Sciatic nerve (tissue), 2 donors: ENCODE measurements around the gene TEDC1. TPM values are rescaled to one million over a fixed set of nuclear protein-coding genes. Genes with fewer than 3 reads are reported as not detected.

Experiments
- ATAC-seq: fragments of 200-7000 bp; cut with Tn5 transposase; one replicate; pipeline ENCODE4 v1.9.1; 2020; ENCODE audit warnings: mild to moderate bottlenecking, moderate library complexity
- DNase-seq: peaks from one replicate; pipeline ENCODE4 v3.0.0-alpha.2; 2020; ENCODE audit warnings: low spot score
- intact Hi-C: fragments of 100-400 bp; cut with DNase I; formaldehyde crosslinking; loops from one replicate; pipeline ENCODE4 v1.14.2; 2022
- total RNA-seq: library from RNA; stranded (reverse); fragmentation: NEBNext Ultra II Directional; extraction: Animal tissue kit (Norgen Biotek cat#: 25700); gene quantifications from one replicate; pipeline ENCODE4 v1.2.1, GENCODE V29; 2021
- donor health status: DM: no; HTN: no; CAD: no.
- donor health status: DM: no; HTN: no; CAD: no.

Gene TEDC1
- total RNA-seq, 1 donor from 2014 or later = 14.1 TPM

DNA sequence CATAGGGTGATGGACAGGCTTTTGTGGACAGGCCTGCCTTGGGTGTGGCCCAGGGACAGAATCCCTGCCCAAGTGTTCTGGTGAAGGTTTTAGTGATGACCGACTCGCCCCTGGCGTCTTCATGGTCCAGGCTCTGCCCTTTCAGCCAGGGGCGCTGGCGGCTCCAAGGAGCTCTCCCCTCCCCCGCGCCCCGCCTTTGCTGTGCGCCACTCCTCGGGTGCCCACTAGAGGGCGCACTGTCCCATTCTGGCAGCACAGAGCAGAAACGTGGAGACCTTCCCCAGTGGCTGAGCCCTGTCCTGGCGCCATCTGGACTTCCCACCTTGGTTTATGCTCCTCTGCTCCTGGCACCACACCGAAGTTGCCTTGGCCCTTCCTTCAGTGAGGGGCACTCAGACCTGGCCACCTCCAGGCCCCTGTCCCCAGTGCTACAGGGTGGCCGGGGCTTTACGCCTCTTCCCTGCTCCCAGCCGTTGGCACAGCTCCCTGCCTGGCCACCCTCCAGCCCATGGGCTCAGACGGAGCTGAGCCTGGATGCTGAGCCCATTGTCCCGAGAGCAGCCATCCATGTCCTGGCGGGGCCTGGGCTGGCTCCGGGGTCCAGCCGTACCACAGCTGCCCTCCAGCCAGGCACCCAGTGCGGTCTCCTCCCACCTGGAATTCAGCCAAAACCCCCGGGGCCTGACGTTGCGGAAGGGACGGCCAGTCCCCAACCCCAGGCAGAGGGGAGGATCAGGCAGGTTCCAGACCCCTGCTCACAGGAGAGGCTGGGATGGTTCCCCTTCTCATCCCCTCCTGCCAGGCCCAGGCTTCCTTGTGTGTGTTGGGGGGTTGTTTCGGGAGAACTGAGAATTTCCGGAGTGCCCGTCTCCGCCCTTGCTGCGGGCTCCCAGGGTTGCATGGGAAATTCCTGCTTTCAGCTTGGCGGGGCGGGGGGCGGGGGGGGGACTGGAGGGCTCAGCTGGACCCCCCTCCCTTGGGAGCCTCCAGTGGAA lies 9.9 kb upstream of the TEDC1 start:
- intact Hi-C loops = no loop called here
- ATAC-seq (peak; percentile 83), DNase-seq (peak; percentile 93)

DNA sequence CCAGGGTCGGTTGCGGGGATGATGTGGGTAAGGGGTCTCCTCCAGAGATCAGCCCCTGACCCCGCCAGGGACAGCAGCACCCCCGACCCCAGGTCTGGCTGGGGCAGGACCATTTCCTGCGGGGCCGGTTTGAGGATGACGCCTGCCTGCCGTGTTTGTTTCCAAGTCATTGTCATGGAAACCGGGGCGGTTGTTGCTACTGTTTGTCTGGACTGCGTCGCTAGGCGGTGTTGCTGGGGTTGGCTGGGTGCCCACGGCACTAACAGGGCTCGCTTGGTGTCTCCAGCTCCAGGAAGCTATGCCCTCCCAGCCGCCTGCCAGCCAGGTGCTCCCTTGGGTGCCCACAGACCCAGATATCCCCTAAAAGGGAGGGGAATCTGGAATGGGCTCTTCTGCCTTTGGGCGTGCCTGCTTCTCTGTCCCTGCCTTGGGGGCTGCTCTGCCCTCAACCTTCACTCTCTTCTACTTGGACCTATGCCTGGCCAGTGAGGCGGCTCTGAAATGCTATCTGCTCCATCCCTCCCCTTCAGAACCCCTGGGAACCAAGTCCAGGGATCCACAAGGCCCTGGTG lies 9.1 kb upstream of the TEDC1 start:
- intact Hi-C loops = no loop called here
- peak; percentile 96 for DNase-seq
- peak; percentile 89 for ATAC-seq

DNA sequence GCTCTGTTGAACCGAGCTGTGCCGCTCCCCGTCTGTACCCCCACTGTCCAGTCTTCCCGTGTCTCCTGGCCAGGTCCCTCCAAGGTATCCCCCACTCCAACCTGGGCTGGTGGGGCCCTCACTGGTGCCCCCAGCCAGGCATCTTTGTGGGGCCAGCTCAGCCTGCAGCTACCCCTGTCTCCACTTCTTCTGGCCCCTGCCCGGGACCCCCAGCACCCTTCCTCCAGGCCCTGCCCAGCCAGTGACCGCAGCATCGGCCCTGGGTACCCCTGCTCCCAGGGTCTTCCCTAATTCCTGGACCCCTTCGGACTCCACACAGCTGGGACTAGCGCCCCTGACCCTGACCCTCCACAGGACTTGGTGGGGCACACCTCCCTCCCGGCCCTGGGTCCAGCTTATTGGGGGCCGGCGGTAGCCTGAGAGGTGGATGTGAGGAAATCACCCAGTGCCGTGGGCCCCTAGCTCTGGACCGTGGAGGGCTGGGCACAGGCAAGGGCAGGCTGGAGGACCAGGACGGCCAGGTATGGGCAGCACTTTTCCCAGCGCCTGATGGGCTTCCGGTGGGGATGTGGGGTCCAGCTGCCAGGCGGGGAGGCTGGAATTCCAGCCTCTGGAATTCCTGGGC lies 8.4 kb upstream of the TEDC1 start:
- ATAC-seq (no peak), DNase-seq (no peak)
- intact Hi-C loops = no loop called here

DNA sequence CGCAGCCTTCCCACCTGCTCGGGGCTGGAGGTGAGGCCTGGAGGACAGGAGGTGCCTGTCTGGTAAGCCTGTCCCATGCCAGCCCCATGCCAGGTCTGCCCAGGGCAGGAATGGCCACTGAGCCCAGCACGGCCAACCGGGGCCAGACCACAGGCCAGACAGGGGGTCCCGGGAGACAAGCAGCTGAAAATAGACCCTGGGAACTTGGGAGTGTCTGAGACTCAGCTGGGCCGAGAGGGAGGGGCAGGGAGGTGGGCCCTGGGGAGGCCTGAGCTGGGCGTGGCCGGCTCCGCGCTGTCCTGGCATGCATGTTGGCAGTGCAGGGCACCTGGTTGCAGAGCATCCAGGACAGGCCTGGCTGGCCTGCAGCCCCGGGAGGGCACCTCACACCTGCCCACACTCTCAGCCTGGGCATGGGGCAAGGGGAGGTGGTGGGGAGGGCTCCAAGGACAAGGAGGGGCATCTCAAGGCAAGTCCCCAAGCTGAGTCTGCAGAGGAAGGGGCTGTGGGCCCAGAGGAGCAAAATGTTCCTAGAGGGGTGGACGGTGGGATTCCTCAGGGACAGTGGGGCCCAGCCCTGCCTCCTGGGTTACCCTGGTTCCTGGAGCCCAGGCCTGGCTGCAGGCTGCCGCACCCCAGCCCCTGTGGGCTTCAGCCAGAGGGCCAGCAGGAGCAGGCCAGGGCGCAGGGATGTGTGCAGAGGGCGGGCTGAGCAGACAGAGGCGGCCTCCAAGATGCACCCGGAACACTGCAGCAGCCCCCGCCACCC lies 7.6 kb upstream of the TEDC1 start:
- ATAC-seq (no peak), DNase-seq (no peak)
- intact Hi-C loops = no loop called here

DNA sequence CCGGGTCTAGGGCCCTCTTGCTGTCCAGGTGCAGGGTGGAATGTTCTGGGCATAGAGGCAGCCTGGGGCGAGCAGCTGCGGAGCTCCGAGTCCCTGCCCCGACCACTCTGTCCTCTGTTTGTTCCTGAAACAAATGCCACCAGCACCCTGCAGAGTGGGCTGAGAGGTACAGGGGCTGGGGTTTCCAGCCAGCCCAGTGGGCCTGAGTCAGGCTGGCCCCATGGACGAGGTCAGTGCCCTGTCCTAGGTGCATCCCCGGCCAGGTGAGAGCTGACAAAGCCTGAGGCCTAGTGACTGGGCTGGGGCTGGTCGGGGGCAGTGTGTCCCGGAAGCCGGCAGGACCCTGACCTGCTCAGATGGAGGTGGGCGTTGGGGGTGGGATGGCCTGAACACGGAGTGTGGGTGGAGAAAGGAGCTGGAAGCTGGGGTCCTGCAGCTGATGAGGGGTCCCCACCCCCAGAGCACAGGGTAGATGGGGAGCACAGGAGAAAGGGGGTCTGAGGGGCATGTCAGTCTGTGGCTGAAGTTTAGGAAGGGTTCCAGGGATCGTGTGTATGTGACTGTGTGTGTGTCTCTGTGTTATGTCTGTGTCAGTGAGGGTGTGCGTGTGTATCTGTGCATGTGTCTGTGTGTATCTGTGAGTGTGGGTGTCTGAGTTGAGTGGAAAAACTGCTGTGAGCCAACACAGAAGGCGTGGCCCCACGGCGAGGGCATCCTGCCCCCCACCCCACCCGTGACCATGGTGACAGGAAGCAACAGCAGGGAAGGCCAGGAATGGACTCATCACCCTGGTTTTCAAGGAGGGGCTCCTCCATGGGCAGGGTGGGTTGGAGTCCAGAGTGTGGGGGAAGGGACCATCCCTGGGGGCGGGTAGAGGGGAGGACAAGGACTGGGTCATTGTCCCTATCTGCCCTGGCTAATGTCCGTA lies 6.7 kb upstream of the TEDC1 start:
- intact Hi-C loops = no loop called here
- DNase-seq = no peak
- no peak for ATAC-seq

DNA sequence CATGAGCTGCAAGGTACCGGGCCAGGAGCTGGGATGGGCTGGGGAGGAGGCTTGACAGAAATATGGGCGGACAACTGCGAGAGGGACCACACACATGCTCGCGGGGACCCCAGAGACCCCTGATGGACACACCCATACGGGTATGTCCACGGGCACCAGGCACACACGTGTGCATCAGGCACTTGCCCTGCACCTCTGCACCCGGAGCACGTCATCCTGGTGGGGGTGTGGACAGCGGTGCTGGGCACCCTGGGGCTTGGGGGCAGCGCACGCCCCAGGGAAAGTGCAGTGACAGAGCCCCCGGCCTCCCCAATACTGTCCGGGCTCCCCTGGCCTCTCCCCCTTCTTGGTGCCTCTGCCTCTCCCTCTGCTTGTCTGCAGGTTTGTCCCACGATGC lies 6.1 kb upstream of the TEDC1 start:
- ATAC-seq (no peak), DNase-seq (no peak)
- intact Hi-C loops = loop anchor here (5.0 kb wide), 1 partner anchor 113 kb away; no protein-coding TSS in a partner anchor

DNA sequence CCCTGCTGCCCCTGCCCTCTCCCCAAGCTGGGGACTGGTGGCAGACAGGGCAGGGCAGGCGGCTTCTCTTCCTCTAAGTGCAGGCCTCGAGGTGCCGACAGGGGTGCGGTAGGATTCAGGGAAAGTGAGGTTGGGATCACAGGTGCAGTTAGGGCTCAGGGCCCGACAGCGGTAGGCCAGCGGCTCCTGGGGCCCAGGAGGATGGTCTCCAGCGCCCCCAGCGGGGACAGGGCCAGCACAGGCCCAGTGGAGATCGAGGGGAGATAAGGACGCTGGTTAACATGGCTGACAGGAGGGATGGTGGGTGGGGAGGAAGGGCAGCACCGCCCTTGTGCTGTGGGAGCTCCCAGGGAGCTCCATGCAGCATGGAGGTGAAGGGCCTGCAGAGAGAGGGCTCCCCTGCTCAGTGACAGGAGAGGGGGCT lies 5.3 kb upstream of the TEDC1 start:
- intact Hi-C loops = loop anchor here (5.0 kb wide), 1 partner anchor 113 kb away; no protein-coding TSS in a partner anchor
- ATAC-seq (no peak), DNase-seq (no peak)

DNA sequence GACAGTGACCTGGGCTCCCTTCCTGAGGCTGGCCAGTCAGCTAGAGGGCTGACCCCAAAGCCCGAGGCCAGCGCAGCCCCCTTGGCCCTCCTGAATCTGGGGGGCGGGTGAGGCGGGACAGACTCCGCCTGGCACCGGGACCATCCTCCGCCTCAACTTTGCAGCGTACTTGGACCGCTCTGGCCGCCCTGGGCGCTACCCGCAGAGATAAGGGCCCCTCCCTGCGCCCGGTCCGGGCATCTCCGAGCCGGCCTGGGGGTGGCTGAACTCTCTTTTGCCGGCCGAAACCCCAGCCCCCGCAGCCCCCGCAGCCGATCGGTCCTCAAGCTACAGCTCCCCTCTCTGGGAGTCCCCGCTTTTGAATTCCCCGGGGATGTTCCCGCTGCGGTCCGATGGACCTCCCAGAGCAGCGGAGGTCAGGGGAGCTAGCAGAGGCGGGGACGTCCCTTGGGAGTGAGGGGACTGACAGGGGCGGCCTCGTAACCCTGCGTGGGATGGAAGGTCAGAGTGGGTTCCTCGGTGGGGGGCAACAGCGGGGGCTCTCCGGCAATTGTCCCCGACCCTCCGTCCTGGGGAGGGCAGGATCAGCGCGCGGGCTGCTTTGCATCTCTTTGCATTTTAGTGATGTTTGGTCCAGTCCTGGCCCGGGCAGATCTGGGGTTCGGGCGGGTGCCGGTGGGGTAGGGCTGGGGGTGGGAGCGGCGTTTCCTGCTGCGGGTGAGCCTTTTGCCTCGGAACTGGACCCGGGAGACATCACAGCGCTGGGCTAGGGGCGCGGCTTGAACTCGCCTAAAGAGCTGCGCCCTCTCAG lies 4.7 kb upstream of the TEDC1 start, which contains the start of gene CRIP1:
TSS of gene CRIP1 (plus strand) at position 724 of the 811 bp plus-strand sequence. CDS start 374 bp downstream, outside the sequence.
- intact Hi-C loops = loop anchor here (5.0 kb wide), 1 partner anchor 114 kb away; no protein-coding TSS in a partner anchor
- ATAC-seq (no peak), DNase-seq (no peak)

DNA sequence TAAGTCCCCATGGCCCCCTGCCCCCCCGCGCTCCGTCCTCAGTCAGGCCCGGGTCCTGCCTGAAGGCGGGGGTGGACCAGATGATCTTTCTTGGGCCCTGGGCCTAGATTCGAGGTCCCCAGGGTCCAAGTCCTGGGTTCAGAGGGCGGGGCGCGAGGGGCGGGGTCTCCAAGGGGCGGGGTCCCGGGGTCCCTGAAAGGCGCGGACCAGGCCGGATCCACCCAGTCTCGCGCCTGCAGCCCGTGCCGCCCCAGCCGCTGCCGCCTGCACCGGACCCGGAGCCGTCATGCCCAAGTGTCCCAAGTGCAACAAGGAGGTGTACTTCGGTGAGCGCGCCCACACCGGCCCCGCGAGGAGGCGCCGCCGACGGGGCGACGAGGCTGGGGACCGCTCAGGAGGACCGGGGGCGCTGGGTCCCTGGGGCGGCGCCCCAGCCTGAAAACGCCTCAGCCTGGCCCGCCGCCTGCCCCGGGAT lies 4.0 kb upstream of the TEDC1 start:
- intact Hi-C loops = loop anchor here (5.0 kb wide), 1 partner anchor 115 kb away; no protein-coding TSS in a partner anchor
- peak; percentile 85 for DNase-seq
- ATAC-seq = no peak

DNA sequence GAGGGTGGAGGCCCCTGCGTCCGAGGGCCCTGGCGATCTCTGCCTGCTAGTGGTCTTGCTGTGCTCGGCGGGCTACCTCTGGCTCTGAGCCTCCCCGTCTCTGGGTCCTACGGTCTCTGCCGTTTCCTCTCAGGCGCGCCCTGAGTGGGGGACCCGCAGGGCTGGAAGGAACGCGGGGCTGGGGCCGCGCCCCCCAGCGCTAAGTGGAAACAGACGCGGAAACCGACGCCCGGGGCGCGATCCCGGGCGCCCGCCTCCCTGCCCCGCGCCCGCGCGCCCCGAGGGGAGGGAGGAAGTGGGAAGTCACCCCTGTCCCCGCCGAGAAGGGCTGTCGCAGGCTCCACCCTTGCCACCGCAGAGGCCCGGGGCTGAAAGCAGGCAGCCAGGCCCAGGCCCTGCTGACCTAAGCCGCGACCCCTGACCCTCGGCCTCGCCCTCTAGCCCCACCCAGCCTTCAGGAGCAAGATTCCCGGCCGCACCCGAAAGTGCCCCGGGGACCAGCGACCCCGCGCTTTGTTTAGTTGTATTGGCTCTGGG lies 3.5 kb upstream of the TEDC1 start:
- intact Hi-C loops = loop anchor here (5.0 kb wide), 1 partner anchor 115 kb away; no protein-coding TSS in a partner anchor
- DNase-seq (no peak), ATAC-seq (no peak)

DNA sequence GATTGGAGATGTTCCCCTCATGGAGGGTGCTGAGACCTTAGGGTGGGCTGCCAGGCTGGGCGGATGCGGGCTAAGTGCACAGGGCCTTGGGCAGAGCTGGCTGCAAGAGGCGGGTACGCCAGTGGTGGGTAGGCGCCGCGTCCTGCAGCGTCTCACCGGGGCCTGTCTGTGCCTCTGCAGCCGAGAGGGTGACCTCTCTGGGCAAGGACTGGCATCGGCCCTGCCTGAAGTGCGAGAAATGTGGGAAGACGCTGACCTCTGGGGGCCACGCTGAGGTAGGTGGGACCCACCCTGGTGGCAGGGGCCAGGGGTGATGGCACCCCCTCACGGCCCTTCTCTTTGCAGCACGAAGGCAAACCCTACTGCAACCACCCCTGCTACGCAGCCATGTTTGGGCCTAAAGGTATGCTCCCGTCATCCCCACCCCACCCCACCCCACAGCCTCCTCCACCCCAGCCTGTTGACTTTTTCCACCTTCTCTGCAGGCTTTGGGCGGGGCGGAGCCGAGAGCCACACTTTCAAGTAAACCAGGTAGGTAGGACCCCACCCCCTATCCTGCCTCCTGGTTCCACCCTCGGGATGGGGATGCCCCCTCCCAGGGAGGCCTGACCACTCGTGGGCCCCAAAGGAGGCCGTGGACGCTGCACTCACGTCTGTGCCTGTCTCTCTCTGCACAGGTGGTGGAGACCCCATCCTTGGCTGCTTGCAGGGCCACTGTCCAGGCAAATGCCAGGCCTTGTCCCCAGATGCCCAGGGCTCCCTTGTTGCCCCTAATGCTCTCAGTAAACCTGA lies 2.9 kb upstream of the TEDC1 start:
- intact Hi-C loops = loop anchor here (5.0 kb wide), 1 partner anchor 116 kb away; no protein-coding TSS in a partner anchor
- ATAC-seq = no peak
- DNase-seq = no peak

DNA sequence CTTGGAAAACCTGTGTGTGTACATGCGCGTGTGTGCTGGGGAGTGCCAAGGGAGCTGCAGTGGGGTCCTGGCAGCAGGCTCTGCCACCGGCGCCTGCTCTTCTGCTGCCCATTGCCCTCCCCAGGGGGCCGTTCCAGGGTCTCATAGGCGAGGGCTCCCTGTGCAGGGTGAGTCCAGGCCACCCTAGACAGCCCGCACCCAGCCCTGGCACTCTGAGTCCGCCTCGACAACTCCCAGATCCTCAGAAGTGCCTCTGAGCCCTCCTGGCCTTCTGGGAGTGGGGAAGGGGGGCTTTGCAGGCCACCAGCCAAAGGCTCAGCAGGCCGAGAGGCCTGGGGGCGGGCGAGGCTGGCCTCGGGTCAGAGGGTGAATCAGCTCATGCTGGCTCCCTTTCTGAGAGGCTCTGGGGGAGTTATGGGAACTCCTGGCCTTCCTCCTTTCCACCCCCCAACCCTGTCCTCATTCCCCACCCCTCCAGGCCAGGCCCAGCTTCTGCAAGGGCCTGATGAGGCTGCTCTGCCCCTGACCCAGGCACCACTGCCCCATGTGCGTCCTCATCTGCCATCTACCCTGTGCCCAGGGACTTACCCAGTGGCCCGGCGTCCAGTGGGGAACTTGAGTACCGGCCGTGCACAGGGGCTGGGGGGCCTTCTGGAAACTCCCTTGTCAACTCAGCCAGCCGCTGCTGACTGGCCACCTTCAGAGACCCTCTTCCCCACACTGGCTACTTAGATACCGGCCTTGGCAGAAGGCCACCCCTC lies 2.1 kb upstream of the TEDC1 start:
- ATAC-seq (no peak), DNase-seq (no peak)
- intact Hi-C loops = loop anchor here (5.0 kb wide), 1 partner anchor 117 kb away; no protein-coding TSS in a partner anchor

DNA sequence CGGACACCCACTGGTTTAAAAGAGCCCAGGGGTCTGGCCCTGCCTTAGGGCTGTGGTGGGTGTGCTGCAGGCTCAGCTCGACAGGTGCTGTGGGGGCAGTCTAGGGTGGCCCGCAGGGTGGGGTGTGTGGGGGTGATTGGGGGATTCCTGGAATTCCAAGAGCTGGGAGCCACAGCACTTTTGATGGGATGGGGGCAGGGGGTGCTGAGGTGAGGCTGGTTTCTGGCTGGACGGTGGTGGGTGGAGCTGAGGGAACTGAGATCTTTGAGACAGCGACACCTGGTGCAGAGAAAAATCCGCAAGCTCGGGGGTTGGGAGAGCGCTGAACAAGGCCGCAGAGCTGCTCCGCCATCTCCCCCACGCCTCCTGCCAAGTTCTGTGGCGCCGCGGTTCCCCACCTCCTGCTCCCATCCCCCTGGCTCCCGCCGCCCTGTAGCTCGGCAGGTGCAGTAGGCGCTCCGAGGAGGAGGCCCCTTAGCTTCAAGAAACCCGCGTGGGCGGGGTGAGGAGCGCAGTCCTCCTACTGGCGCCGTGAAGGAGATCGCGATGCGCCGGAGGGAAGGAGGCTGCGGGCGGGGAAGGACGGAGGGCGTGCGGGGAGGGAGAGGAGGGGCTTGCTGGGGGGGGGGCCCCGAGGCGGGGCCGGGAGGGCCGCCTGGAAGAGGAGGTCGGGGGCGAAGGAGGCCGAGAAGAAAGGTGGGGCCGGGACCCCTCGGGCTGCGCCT lies 1.3 kb upstream of the TEDC1 start:
- ATAC-seq (peak; percentile 30), DNase-seq (peak; percentile 91)
- intact Hi-C loops = loop anchor here (5.0 kb wide), 1 partner anchor 117 kb away; no protein-coding TSS in a partner anchor

DNA sequence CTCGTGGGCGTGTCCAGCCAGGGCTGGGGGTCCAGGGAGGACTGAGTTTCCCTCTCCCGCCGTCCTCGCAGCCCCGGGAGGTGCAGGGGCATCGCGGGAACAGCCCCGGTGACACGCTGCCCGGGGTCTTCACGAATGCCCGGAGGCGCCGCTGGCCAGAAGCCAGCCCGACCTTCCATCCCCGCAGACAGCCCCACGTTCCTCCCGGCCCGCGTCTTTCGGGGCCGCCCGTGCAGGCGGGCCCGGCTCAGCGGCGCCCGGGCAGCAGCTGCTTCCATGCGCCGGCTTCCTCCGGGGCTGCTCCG lies 827 bp upstream of the TEDC1 start:
- intact Hi-C loops = no loop called here
- DNase-seq (peak; percentile 81), ATAC-seq (no peak)
